Measurements from ENCODE around the gene CLSTN2. TPM values are rescaled to one million over a fixed set of nuclear protein-coding genes. Genes with fewer than 3 reads are reported as not detected.

CLSTN2 gene
- total and polyA plus RNA-seq, 12 donors = 0.67 to 17.8 (median 5.3) TPM

- intact Hi-C loops (cut with DNase I) = no loop called here
- 81 to 97% (median 92%) methylated on average over 1 of the region's 1 CpG for WGBS, 4 donors
These were observed 607.1 kb downstream of the CLSTN2 start for GRCh38 chr3:140541975-140542653.

GRCh38 chr3:140545197-140545596, 610.2 kb downstream of the CLSTN2 start:
- WGBS, 4 donors = 93 to 100% (median 97%) methylated on average over 1 of the region's 1 CpG
- DNase-seq = no peak
- H3K4me1 ChIP-seq (replicated peaks in 1 of 2) = no peaks in the 10 kb centered on the region

More at GRCh38 chr3:140541975-140542653, 607.1 kb downstream of the CLSTN2 start:
- no peak overlapping the region for H3K27ac ChIP-seq
- no peaks in the 10 kb centered on the region for H3K27me3 ChIP-seq
- TF ChIP-seq POLR2A (IDR thresholded peaks at IDR 0.05) = no peak
- no peak for TF ChIP-seq CTCF (IDR thresholded peaks at IDR 0.05)
- no peaks in the 10 kb centered on the region for H3K4me1 ChIP-seq (replicated peaks in 1 of 2)
- no peak for DNase-seq
- no peaks in the 10 kb centered on the region for H3K36me3 ChIP-seq (replicated peaks in 1 of 2)
- no peaks in the 10 kb centered on the region for H3K9me3 ChIP-seq (replicated peaks in 1 of 3)
- H3K4me3 ChIP-seq = no peak overlapping the region

GRCh38 chr3:140545756-140546155, 610.8 kb downstream of the CLSTN2 start:
- Histone ChIP-seq H3K9me3 (replicated peaks in 1 of 3) (no peaks in the 10 kb centered on the region), H3K4me3 (no peak overlapping the region), H3K36me3 (replicated peaks in 1 of 2) (no peaks in the 10 kb centered on the region), H3K27me3 (no peaks in the 10 kb centered on the region), H3K27ac (no peak overlapping the region), H3K4me1 (replicated peaks in 1 of 2) (no peaks in the 10 kb centered on the region)
- DNase-seq = no peak
- no peak for TF ChIP-seq CTCF (IDR thresholded peaks at IDR 0.05)
- no peak for TF ChIP-seq POLR2A (IDR thresholded peaks at IDR 0.05)
- intact Hi-C loops (cut with DNase I) = no loop called here
- WGBS, 4 donors = 21 to 50% (median 41%) methylated on average over 2 of the region's 2 CpGs

More at GRCh38 chr3:140545197-140545596, 610.2 kb downstream of the CLSTN2 start:
- TF ChIP-seq CTCF (IDR thresholded peaks at IDR 0.05) = no peak
- TF ChIP-seq POLR2A (IDR thresholded peaks at IDR 0.05) = no peak
- Histone ChIP-seq H3K36me3 (replicated peaks in 1 of 2) (no peaks in the 10 kb centered on the region), H3K27me3 (no peaks in the 10 kb centered on the region), H3K27ac (no peak overlapping the region), H3K4me3 (no peak overlapping the region), H3K9me3 (replicated peaks in 1 of 3) (no peaks in the 10 kb centered on the region)
- intact Hi-C loops (cut with DNase I) = no loop called here

GRCh38 chr3:140546649-140547048, 611.7 kb downstream of the CLSTN2 start:
- H3K9me3 ChIP-seq (replicated peaks in 1 of 3) = no peaks in the 10 kb centered on the region
- no peaks in the 10 kb centered on the region for H3K27me3 ChIP-seq
- no peak overlapping the region for H3K27ac ChIP-seq
- WGBS, 4 donors = 67 to 77% (median 68%) methylated on average over 6 of the region's 6 CpGs
- TF ChIP-seq POLR2A (IDR thresholded peaks at IDR 0.05) = no peak
- TF ChIP-seq CTCF (IDR thresholded peaks at IDR 0.05) = no peak
- no peaks in the 10 kb centered on the region for H3K36me3 ChIP-seq (replicated peaks in 1 of 2)
- no peaks in the 10 kb centered on the region for H3K4me1 ChIP-seq (replicated peaks in 1 of 2)
- no peak overlapping the region for H3K4me3 ChIP-seq
- DNase-seq = no peak
- intact Hi-C loops (cut with DNase I) = no loop called here
